Measurements from ENCODE around the gene CAVIN3. TPM values are rescaled to one million over a fixed set of nuclear protein-coding genes. Genes with fewer than 3 reads are reported as not detected.

Gene CAVIN3
- total and polyA plus RNA-seq, 7 experiments from 2014 or later, result 0.51 to 5.4 (median 0.61) TPM; not detected in 4

DNA sequence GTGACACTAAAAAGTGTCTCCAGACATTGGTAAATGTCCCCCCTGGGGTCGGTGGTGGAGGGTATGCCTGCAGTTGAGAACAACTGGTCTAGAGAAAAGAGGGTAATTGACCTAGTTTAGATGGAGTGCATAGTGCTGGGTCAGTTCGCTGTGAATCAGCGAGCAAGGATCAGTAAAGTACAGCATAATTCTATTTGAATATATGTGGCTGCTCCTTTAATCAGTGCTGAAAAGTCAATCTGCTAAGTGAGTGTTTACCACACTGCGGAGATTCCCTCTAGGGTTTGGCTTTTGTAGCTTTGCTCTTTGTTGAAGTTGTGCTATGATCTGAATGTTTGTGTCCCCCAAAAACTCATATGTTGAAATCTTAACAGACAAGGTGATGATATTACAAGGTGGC is 15.0 kb downstream of the CAVIN3 start:
- Histone ChIP-seq H3K36me3 (ENCODE audit: control insufficient read depth in 2 of 3, insufficient read depth in 3 of 3, low read length in 3 of 3) (no peaks in the 10 kb centered on the region), H3K9me3 (ENCODE audit: control insufficient read depth in 2 of 3, low read length in 3 of 3) (no peaks in the 10 kb centered on the region), H3K4me1 (ENCODE audit: control insufficient read depth in 2 of 2, insufficient read depth in 2 of 2, low read length in 2 of 2) (no peaks in the 10 kb centered on the region), H3K4me3 (ENCODE audit: low read length) (no peak overlapping the region), H3K27ac (ENCODE audit: low read depth, low read length) (no peak overlapping the region), H3K27me3 (ENCODE audit: control insufficient read depth in 2 of 2, insufficient read depth in 2 of 2, low read length in 2 of 2) (no peaks in the 10 kb centered on the region)
- intact Hi-C loops (cut with micrococcal nuclease), result no loop called here
- Mint-ChIP-seq H3K27me3 (peaks cover 13 to 41% (median 31%) of the 10 kb centered on the region in 5 donors), H3K36me3 (no peaks in the 10 kb centered on the region), H3K27ac (no peak overlapping the region), H3K4me1 (no peaks in the 10 kb centered on the region), H3K4me3 (no peak overlapping the region), H3K9me3 (no peaks in the 10 kb centered on the region)
- POLR2A ChIA-PET, result no interaction called here
- CTCF ChIA-PET, result no interaction called here
- DNase-seq, result no peak
- ATAC-seq, result no peak

DNA sequence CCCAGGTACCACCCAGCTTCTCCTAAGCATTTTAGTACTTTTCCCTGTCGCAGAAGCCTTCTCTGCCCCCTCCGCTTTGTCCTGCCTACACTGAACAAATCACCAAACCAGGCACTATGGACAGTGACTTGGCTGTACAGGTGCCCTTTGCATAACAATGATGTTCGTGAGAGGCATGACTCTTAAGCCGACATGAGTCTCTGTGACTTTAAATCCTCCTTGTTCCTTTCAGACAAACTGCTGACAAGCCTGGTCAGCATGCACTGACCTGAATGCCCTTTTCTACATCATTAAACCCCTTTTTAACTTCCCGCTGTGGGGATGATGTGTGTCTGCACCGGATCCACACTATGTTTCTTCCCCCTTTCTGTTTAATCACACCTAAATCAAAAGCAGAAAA is 16.6 kb downstream of the CAVIN3 start:
- ATAC-seq (no peak), DNase-seq (no peak)
- ChIA-PET POLR2A (no interaction called here), CTCF (no interaction called here)
- H3K4me3 Mint-ChIP-seq, result no peak overlapping the region
- H3K36me3 ChIP-seq (ENCODE audit: control insufficient read depth in 2 of 3, insufficient read depth in 3 of 3, low read length in 3 of 3), result no peaks in the 10 kb centered on the region
- H3K36me3 Mint-ChIP-seq, result no peaks in the 10 kb centered on the region
- H3K4me1 ChIP-seq (ENCODE audit: control insufficient read depth in 2 of 2, insufficient read depth in 2 of 2, low read length in 2 of 2), result no peaks in the 10 kb centered on the region
- intact Hi-C loops (cut with micrococcal nuclease), result no loop called here
- H3K9me3 Mint-ChIP-seq, result no peaks in the 10 kb centered on the region
- H3K27me3 Mint-ChIP-seq, result peaks cover 13 to 40% (median 26%) of the 10 kb centered on the region in 5 donors
- H3K27ac Mint-ChIP-seq, result no peak overlapping the region
- no peaks in the 10 kb centered on the region for H3K27me3 ChIP-seq (ENCODE audit: control insufficient read depth in 2 of 2, insufficient read depth in 2 of 2, low read length in 2 of 2)
- H3K4me1 Mint-ChIP-seq, result no peaks in the 10 kb centered on the region
- no peaks in the 10 kb centered on the region for H3K9me3 ChIP-seq (ENCODE audit: control insufficient read depth in 2 of 3, low read length in 3 of 3)
- no peak overlapping the region for H3K27ac ChIP-seq (ENCODE audit: low read depth, low read length)
- H3K4me3 ChIP-seq (ENCODE audit: low read length), result no peak overlapping the region

DNA sequence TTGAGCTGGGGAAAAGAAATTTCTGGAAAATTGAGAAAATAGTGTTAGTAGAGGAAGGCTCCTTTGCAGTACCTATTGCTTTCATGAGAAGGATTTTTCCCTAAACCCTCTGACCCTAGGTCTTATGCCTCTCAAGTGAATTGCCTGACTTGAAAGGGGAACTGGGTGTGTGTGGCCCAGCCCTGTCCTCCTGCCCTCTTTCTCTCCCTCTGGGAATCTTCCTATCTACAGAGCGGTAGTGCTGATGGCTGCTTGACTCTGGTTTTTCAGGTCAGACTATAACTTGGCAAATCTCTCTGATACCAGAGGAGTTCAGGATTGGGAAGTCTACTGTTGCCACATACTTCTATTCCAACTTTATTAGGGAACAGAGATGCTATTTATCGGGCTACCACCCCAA is 19.2 kb downstream of the CAVIN3 start:
- no peak for DNase-seq
- Histone ChIP-seq H3K27me3 (ENCODE audit: control insufficient read depth in 2 of 2, insufficient read depth in 2 of 2, low read length in 2 of 2) (no peaks in the 10 kb centered on the region), H3K4me3 (ENCODE audit: low read length) (no peak overlapping the region), H3K36me3 (ENCODE audit: control insufficient read depth in 2 of 3, insufficient read depth in 3 of 3, low read length in 3 of 3) (no peaks in the 10 kb centered on the region), H3K27ac (ENCODE audit: low read depth, low read length) (no peak overlapping the region), H3K4me1 (ENCODE audit: control insufficient read depth in 2 of 2, insufficient read depth in 2 of 2, low read length in 2 of 2) (no peaks in the 10 kb centered on the region), H3K9me3 (ENCODE audit: control insufficient read depth in 2 of 3, low read length in 3 of 3) (no peaks in the 10 kb centered on the region)
- Mint-ChIP-seq H3K4me1 (no peaks in the 10 kb centered on the region), H3K36me3 (no peaks in the 10 kb centered on the region), H3K27ac (no peak overlapping the region), H3K4me3 (no peak overlapping the region), H3K27me3 (peaks cover 8 to 42% (median 17%) of the 10 kb centered on the region in 5 donors), H3K9me3 (no peaks in the 10 kb centered on the region)
- no peak for ATAC-seq
- intact Hi-C loops (cut with micrococcal nuclease), result no loop called here
- ChIA-PET POLR2A (no interaction called here), CTCF (no interaction called here)

DNA sequence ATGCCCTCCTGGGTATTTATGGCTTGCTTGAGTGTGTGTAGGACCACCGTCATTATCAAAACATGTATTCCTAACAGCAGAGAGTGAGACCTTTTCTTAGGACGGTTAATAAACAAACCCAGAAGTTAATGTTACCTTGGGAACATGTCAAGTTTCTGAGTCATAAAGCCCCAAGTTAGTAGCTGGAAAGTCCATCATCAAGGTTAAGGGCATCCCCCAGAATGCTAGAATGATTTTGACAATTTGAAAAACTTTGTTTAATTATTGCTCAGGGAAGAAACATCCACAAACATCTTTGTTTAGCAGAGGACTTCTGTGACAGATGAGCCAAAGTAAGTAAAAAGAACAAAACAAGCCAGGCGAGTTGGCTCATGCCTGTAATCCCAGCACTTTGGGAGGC is 20.0 kb downstream of the CAVIN3 start:
- Mint-ChIP-seq H3K36me3 (no peaks in the 10 kb centered on the region), H3K27ac (no peak overlapping the region), H3K4me1 (no peaks in the 10 kb centered on the region), H3K9me3 (no peaks in the 10 kb centered on the region), H3K4me3 (no peak overlapping the region), H3K27me3 (peaks cover 8 to 38% (median 21%) of the 10 kb centered on the region in 5 donors)
- DNase-seq, result no peak
- POLR2A ChIA-PET, result no interaction called here
- Histone ChIP-seq H3K4me3 (ENCODE audit: low read length) (no peak overlapping the region), H3K4me1 (ENCODE audit: control insufficient read depth in 2 of 2, insufficient read depth in 2 of 2, low read length in 2 of 2) (no peaks in the 10 kb centered on the region), H3K27ac (ENCODE audit: low read depth, low read length) (no peak overlapping the region), H3K27me3 (ENCODE audit: control insufficient read depth in 2 of 2, insufficient read depth in 2 of 2, low read length in 2 of 2) (no peaks in the 10 kb centered on the region), H3K36me3 (ENCODE audit: control insufficient read depth in 2 of 3, insufficient read depth in 3 of 3, low read length in 3 of 3) (no peaks in the 10 kb centered on the region), H3K9me3 (ENCODE audit: control insufficient read depth in 2 of 3, low read length in 3 of 3) (no peaks in the 10 kb centered on the region)
- ATAC-seq, result no peak
- intact Hi-C loops (cut with micrococcal nuclease), result no loop called here
- CTCF ChIA-PET, result no interaction called here

DNA sequence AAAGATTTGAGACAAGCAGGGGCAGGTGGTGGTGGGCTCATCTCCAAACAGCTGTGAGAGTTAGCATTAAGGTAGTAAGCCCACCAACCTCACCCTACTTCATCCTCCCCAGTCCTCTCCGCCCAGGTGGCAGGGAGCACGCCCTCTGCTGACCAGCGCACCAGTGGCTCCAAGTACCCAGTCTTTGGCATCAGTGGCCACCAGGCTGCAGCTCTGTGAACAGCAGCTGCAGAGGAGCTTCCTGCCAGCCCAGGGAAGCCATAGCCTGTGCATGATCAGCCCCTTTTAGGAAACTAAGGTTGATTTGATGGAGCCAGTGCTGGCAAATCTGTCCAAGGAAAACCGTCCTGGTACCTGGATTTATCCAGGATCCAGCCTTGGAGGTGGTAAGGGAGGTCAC is 21.7 kb downstream of the CAVIN3 start:
- no peaks in the 10 kb centered on the region for H3K36me3 Mint-ChIP-seq
- no peaks in the 10 kb centered on the region for H3K9me3 Mint-ChIP-seq
- peaks cover 8 to 30% (median 20%) of the 10 kb centered on the region in 5 donors for H3K27me3 Mint-ChIP-seq
- DNase-seq (no peak), ATAC-seq (no peak)
- intact Hi-C loops (cut with micrococcal nuclease), result loop anchor here (1.0 to 5.0 kb wide), 4 partner anchors 54 to 209 kb away; partner anchors contain the start of gene HPX (in 1 of the 2)
- Histone ChIP-seq H3K4me3 (ENCODE audit: low read length) (no peak overlapping the region), H3K36me3 (ENCODE audit: control insufficient read depth in 2 of 3, insufficient read depth in 3 of 3, low read length in 3 of 3) (no peaks in the 10 kb centered on the region), H3K27me3 (ENCODE audit: control insufficient read depth in 2 of 2, insufficient read depth in 2 of 2, low read length in 2 of 2) (no peaks in the 10 kb centered on the region), H3K9me3 (ENCODE audit: control insufficient read depth in 2 of 3, low read length in 3 of 3) (no peaks in the 10 kb centered on the region), H3K27ac (ENCODE audit: low read depth, low read length) (no peak overlapping the region), H3K4me1 (ENCODE audit: control insufficient read depth in 2 of 2, insufficient read depth in 2 of 2, low read length in 2 of 2) (no peaks in the 10 kb centered on the region)
- no peak overlapping the region for H3K27ac Mint-ChIP-seq
- ChIA-PET POLR2A (no interaction called here), CTCF (no interaction called here)
- no peak overlapping the region for H3K4me3 Mint-ChIP-seq
- H3K4me1 Mint-ChIP-seq, result no peaks in the 10 kb centered on the region

DNA sequence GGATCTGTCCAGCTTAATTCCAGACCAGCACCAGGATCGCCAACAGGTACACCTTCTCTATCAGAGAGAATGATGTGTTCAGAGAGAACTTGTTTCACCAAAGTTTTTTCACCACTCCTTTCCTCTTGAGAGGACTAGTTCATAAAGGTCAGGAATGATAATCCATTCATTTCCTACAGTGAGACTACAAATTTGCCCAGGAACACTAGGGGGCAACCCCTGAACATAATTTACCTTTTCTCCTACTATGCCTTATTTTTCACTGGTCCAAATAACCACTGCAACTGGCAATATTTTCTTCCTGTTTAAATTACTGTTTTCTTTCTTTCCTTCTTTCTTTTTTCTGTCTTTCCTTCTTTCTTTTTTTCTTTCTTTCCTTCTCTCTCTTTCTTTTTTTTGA is 22.5 kb downstream of the CAVIN3 start:
- H3K4me1 ChIP-seq (ENCODE audit: control insufficient read depth in 2 of 2, insufficient read depth in 2 of 2, low read length in 2 of 2), result no peaks in the 10 kb centered on the region
- H3K27me3 ChIP-seq (ENCODE audit: control insufficient read depth in 2 of 2, insufficient read depth in 2 of 2, low read length in 2 of 2), result no peaks in the 10 kb centered on the region
- no peaks in the 10 kb centered on the region for H3K36me3 ChIP-seq (ENCODE audit: control insufficient read depth in 2 of 3, insufficient read depth in 3 of 3, low read length in 3 of 3)
- DNase-seq, result no peak
- no peaks in the 10 kb centered on the region for H3K36me3 Mint-ChIP-seq
- H3K4me1 Mint-ChIP-seq, result no peaks in the 10 kb centered on the region
- no peak overlapping the region for H3K27ac Mint-ChIP-seq
- no peak overlapping the region for H3K4me3 Mint-ChIP-seq
- no peaks in the 10 kb centered on the region for H3K9me3 ChIP-seq (ENCODE audit: control insufficient read depth in 2 of 3, low read length in 3 of 3)
- POLR2A ChIA-PET, result no interaction called here
- no peak overlapping the region for H3K4me3 ChIP-seq (ENCODE audit: low read length)
- no peaks in the 10 kb centered on the region for H3K9me3 Mint-ChIP-seq
- CTCF ChIA-PET, result no interaction called here
- intact Hi-C loops (cut with micrococcal nuclease), result loop anchor here (1.0 to 5.0 kb wide), 4 partner anchors 54 to 209 kb away; partner anchors contain the start of gene HPX (in 1 of the 2)
- peaks cover 8 to 30% (median 21%) of the 10 kb centered on the region in 5 donors for H3K27me3 Mint-ChIP-seq
- no peak overlapping the region for H3K27ac ChIP-seq (ENCODE audit: low read depth, low read length)
- no peak for ATAC-seq

DNA sequence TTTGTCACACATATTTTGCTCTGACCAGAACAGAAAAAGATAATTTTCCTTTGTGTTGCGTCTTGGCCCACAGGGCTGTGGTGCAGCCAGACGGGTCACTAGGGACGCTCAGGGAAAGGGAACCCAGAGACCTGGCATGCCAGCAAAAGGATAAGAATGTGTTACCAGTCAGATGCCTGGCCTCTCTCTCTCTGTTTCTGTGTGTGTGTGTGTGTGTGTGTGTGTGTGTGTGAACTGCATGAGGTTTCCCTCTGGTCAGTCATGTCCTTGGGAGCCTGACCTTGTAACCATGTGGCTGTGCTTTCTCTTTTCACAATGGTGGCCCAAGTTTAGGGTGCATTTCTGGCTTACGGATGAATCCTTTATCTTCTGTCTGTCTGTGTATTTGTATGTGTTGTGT is 35.3 kb downstream of the CAVIN3 start:
- CTCF ChIA-PET, result no interaction called here
- H3K9me3 ChIP-seq (ENCODE audit: control insufficient read depth in 2 of 3, low read length in 3 of 3), result no peaks in the 10 kb centered on the region
- no peak for DNase-seq
- H3K4me3 ChIP-seq (ENCODE audit: low read length), result no peak overlapping the region
- H3K27me3 ChIP-seq (ENCODE audit: control insufficient read depth in 2 of 2, insufficient read depth in 2 of 2, low read length in 2 of 2), result no peaks in the 10 kb centered on the region
- Mint-ChIP-seq H3K9me3 (no peaks in the 10 kb centered on the region), H3K27ac (no peak overlapping the region), H3K36me3 (no peaks in the 10 kb centered on the region), H3K4me1 (peaks cover 0 to 1% (median 0%) of the 10 kb centered on the region in 7 donors), H3K27me3 (peaks cover 40 to 63% (median 57%) of the 10 kb centered on the region in 5 donors), H3K4me3 (no peak overlapping the region)
- POLR2A ChIA-PET, result no interaction called here
- H3K27ac ChIP-seq (ENCODE audit: low read depth, low read length), result no peak overlapping the region
- no peak for ATAC-seq
- H3K36me3 ChIP-seq (ENCODE audit: control insufficient read depth in 2 of 3, insufficient read depth in 3 of 3, low read length in 3 of 3), result no peaks in the 10 kb centered on the region
- no peaks in the 10 kb centered on the region for H3K4me1 ChIP-seq (ENCODE audit: control insufficient read depth in 2 of 2, insufficient read depth in 2 of 2, low read length in 2 of 2)
- intact Hi-C loops (cut with micrococcal nuclease), result no loop called here
